ENCODE data around the gene CEP78.
"Not testable (repeated sequence)": the region's sequence is repeated elsewhere in the genome, so short reads cannot be mapped to it uniquely, and the experiment has no call there.

Gene CEP78

DNA sequence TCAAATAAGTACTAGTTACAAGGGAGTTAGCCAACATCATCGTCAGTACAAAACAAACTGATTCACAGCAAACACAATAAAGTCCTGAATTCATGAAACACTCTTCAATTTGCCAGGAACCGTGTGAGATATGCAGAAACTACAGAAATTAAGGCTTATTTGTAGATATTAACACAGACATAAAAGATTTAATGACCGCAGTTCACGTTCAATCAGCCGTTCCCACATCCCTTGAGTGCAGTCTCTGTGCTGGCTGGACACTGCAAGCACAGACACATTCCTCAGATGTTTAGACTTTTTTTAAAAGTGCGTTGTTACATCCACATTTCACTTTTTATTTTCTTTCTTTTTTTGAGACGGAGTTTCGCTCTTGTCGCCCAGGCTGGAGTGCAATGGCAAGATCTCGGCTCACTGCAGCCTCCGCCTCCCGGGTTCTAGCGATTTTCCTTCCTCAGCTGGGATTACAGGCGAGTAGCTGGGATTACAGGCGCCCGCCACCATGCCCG, 566 bp upstream of the CEP78 start:
- no peak for DNase-seq

DNA sequence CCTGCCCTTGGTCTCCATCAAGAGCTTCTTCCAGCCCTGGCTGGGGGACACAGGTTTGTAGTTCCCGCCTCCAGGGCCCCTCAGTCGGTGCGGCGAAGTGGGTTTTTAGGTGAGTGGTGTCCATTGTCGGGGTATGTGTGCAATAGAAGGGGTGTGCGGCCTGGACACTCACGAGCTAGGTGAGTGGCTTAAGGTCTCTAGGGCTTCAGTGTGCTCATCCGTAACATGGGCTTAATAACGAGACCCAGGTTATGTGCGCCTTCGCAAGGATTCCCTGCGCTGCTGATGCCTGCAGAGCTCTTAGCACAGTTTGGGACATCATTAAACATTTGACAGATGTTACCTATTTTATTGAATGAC, 656 bp downstream of the CEP78 start:
- DNase-seq, result no peak

DNA sequence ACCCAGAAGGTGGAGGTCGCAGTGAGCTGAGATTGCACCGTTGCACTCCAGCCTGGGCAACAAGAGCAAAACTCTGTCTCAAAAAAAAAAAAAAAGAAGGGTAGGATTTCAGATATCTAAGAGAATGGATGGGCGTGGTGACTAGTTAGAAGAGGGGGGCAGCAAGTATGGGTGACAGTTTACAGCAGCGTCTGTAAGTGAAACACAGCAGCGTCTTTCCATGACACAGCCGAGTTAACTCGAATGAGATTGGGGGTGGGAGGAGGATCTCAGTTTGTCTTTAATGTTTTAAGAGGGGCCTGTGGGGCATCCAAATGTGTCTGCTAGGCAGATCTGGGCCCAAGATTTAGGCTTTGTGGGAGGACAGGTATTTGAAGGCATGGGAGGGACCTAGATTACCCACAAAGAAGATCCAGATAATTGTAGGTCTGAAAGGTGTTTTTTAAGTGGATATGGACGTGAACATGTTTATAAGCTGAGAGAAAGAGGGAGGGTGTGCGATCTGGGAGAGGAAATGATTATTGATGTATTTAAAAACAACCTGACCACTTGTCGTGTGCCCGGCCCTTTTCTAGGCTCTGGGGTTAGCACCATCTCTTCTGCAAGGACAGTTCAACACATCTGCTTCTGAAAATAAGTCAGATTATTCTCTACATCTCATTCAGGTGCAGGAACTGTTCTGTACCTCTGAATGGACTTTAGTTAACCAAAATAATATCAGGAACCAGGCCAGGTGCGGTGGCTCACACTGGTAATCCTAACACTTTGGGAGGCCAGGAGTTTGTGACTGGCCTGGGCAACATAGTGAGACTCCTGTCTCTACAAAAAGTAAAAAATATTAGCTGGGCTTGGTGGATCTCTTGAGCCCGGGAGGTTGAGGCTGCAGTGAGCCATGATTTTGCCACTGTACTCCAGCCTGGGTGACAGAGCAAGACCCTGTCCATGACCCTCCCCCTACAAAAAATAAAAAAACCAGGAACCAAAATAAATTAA, 2.5 kb downstream of the CEP78 start:
- no peak for DNase-seq

DNA sequence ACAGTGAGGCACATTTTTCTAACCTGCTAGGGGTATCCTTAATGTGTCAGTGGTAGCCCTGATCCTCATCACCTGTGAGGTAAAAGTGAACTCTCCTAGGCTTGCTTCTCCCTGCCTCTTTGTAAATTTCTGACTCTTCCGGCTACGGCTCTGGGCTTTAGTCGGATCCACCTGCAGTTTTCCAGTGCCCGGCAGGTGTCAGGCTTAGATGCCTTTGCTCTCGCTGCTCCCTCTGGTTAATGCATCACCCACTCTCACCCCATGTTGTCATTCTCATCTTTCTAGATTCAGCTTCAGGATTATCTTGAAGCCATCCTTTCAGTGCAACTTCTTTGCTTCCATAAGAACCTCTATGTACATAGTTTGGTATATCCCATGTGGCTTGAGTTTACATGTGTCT, 3.6 kb downstream of the CEP78 start:
- DNase-seq, result no peak

DNA sequence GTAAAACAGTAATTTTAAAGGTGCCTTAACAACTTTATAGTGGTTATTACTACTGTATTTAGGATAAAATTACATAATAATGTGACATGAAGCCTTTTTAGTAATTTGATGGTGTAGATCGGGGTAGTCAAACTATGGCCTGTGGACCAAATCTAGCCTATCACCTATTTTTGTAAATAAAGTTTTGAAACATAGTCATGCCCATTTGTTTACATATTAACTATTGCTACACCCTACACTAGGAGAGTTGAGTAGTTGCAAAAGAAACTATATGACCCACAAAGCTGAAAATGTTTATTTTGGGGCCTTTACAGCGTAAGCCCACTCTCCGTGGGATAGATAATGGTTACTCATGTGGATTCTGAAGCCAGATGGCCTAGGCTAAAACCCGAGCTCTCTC, 6.2 kb downstream of the CEP78 start:
- no peak for DNase-seq

DNA sequence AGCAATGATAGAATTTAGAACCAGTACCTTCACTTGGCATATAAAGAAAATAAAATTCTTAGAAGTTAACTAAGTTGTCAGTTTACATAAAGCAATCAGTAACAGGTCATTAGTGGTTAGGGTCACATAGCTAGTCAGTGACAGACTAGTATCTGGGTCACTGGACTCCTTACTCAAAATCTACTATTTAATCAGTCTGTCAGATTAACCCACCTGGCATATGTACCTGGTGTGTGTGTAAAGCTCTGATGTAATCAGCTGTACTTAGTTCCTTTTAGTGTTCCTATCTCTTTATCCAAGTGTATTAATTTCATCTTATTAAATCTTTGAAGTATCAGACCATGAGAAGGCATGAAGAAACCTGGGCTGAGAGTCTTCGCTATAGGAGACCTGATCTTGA, 7.3 kb downstream of the CEP78 start:
- no peak for DNase-seq

DNA sequence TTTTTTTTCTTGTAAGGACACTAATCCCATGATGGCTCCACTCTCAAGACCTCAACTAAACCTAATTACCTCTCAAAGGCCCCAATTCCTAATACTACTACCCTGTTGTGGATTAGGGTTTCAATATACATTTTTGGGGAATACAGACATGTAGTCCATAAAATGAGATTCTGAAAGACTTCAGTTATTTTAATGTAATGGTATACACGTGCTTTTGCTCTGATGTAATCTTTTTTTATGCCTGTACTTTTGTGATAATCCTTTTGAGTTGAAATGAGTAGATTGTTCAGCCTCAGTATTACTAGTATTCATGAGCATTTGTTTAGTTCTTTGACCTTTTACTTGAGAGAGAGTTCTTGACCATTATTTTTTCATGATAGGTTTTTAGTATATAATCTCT, 9.5 kb downstream of the CEP78 start:
- DNase-seq, result no peak

DNA sequence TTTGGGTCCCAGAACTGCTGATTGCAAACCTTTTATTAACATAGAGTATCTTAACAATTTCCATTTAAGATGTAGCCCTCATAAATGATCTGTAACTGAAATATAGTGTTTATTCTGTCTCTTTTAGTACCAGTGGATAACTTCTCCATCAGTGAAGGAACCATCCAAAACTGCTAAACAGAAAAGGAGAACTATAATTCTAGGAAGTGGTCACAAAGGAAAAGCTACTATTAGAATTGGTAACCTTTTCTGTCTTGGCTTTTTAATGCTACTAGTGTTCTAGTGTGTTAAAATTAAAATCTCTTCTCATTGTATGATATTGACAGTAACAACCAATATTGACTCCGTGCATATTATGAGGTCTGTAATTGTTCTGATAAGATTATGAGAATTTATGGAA, 12.8 kb downstream of the CEP78 start:
- no peak for DNase-seq

DNA sequence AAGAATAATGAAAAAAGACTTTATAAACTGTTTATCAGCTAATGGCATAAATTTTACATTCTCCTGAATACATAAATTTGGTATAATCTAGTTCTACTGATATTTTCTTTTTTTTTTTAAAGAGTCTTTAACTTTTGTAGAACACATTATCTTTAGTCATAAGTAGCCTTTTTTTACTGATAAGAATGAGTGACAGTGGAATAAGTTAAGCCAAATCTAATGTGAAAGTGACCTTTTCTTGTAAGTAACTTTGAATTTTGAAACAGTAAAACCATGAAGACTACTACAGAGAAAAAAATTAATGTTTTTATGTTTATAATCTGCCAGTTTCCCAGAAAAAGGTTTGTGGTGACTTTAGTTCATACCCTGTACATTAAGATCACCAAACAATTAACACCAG, 13.7 kb downstream of the CEP78 start:
- DNase-seq, result no peak

DNA sequence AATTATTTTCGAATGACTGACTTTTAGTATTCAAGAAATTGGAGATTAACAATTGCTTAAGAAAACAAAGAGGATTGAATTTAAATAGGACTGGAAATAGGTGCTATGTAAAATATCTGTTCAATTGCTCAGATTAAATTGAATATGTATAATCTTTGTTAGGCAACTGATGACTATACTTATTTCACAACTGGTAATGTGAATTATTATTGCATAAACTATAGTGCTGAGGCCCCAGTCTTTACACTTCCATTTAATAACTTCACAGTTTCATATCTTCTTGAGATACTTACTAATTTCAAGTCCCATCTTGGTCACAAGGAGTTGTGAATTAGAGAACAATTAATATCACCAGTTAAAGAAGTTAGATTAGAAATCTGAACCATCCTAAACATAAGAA, 16.7 kb downstream of the CEP78 start:
- no peak for DNase-seq

DNA sequence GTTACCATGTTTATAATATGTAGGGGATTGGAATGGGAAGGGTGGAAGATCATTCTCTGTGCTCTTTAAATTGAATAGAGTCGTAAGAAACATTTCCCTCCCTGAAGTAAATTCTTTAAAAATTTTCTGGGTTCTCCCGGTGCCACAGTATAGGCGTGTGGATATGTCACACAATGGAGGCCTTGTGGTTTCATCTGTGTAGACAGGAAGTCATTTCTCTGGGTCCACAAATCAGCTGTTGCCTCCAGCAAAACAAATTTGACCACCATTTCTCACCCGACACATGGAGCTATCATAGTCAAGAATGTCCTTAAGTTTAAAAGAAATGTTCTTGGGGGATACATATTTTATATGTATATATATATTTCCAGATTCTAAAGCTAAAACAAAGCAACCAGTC, 17.4 kb downstream of the CEP78 start:
- DNase-seq, result no peak

DNA sequence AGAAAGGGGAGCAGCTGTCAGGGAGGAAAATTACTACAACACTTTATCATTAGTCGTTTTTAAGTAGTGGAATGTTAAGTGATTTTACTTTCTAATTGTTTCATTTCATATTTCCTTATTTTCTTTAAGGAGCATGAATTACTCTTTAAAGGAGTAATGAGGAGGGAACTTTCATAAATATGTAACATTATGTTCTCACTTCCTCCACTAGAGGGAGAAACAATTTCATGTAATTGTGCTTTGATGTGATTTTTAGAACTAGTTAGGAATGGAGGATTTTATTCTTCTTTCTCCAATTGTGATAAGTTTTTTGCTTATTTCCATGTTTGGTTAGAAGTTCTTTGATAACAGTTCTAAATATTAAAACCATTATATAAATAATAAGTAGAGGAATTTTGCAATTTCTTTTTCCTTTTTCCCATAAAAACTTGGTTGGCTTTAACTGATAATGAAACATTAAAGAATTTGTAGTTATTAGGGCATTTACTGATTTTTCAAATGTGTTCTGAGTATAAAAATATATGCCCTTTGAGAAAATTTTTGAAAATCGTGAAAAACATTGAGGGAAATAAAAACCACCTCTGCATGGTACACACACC, 25.6 kb downstream of the CEP78 start:
- no peak for DNase-seq

DNA sequence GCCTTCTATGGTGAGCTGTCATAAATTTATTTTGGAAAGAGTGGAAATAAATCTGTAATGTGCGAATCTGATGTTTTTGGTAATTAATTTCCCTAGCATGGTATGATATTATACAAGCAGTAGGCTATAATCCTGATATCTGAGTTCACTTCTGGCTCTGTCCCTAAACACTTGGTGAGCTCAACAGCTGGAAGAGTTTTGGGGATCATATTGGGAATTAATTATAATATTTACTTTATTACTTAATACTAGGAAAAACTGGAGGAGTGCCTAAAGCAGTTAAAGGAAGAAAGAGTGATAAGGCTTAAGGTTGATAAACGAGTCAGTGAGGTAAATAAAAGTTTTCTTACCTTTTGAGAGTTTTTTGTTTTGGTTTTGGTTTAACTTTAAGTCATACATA, 26.8 kb downstream of the CEP78 start:
- no peak for DNase-seq

DNA sequence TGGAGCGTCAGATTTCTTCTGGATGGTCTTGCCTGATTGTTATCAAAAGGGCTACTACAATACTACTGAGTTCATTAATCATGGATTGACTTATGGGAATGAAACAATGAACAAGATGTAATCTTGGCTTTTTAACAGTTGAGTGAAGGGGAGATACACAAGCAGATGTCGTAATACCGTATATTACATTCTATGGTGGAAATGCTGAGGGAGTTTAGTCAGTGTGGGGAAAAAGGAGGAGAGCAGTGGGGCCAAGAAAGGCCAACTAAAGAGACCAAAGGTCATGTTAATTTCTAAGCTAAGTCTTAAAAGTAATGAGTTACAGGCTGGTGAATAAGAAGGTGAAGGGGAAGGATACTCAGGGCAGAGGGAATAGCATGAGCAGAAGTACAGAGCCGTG, 32.0 kb downstream of the CEP78 start:
- no peak for DNase-seq

DNA sequence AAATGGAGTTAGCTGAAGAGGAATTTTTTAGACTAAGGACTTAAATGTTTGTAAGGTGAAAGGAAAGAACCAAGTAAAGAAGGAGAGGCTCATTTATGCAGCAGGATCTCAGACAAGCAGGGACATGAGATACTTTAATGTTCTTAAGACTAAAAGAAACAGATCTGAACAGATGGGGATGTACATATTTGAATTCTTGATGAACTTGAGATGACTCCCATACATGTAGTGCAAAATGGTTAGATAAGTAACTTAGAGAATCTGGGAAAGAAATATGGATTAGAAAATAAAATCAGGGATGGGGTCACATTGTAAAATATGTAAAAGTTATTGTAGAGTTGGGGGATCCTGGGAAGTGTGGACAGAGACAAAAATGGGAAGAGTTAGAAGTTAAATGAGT, 33.9 kb downstream of the CEP78 start:
- DNase-seq, result no peak

DNA sequence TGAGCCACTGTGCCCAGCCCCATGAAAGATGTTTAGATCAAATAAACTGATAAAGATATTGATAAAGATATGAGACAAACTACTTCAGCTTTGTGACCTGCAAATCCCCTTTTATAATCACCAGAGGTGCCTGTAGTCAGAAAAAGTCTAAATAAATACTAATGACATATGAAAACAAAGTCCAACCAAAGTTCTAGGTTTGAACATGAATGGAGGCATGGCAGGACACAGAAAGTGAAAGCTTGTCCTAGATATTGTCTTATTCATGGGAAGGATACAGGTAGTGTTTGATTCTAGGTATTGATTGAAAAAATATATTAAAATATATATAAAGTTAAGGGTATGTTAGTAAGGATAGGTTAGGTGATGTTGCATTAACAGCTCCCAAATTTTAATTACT, 36.4 kb downstream of the CEP78 start:
- no peak for DNase-seq

DNA sequence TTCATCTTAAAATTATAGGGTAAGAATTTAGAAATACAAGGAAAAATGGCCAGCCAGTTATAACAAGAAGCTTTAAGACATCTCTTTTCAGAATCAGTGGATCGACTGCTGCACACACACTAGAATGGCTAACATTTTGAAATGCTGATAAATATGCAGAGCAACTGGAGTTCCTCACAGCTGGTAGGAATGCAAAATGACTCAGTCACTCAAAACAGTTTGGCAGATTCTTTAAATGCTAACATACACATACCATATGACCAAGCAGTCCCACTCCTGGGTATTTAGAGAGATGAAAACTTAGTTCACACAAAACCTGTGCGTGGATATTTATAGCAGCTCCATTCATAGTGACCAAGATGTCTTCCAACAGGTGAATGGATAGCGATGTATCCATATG, 37.9 kb downstream of the CEP78 start:
- no peak for DNase-seq

DNA sequence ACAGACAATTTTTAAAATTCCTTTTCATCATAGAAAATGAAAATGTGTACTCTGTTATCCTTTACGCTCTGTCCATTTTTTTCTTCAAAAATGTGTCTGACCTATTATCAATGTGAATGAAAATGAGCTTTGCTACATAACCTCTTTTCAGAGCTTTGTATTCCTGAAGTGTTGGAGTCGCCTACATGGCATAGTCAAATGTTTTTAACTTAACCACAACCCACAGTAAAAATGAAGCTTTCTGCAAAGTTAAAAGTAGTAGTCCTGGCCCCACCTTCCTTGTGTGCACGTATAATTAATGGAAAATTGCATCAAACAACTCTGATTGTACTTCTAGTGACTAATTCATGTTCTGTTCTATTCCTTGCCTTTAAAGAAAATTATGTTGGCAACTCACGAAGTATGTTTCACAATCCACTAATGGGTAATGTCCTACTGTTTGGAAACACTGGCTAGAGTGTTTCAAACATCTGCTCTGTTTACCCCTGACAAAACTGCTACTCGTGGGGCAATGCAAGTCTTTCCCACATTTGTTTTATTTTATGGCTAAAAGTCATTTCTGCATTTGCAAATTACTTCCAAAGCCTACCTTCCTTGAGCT, 42.4 kb downstream of the CEP78 start:
- no peak for DNase-seq

DNA sequence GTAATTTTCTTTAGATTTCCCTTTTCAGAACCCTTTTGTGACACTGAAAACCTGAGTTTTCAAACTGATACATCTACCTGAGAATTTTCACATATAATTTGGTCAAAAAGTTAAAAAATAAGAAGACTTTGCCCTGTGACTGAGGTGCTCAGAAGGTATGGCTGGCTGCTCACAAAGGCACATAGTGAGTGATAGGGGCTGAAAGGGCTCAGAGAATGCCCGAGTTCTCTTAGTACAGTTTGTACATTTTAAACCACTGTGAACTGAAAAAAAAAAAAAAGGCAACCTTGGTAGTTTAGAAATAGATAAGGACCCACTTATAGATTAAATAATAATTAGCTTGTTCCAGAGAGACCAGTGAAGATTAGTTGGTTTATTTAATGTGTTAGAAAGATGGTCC, 42.9 kb downstream of the CEP78 start:
- no peak for DNase-seq

DNA sequence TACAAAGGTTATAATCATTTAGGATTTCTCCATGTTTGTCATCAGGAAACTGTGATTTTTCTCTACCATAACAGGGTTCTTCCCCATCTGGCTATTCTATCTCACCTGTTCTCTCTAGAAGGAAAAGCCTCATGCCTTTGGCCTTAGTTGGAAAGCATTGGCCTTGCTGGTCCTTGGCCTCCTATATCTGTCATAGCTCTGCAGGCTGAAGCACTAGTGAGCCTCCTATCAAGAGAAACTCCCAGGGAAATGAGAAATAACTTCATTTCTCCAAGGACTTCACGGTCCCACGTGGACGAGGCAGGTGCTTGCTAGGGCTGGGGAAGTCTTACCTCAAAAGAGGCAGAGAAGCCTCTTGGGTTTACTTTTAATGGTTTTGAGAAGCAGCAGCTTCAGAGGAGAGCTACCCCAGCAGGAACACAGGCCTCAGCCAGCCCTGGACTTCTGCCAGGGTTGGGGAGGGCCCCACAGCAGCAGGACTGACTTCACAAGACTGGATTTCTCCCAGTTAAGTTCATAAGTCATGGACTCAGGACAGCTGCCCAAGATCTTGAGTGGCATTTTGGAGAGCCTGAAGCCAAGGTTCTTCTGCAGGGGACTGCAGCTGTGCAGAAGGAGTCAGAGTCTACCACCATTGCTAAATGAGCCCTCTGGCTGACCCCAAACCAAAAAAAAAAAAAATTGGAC, 45.2 kb downstream of the CEP78 start:
- DNase-seq, result no peak

DNA sequence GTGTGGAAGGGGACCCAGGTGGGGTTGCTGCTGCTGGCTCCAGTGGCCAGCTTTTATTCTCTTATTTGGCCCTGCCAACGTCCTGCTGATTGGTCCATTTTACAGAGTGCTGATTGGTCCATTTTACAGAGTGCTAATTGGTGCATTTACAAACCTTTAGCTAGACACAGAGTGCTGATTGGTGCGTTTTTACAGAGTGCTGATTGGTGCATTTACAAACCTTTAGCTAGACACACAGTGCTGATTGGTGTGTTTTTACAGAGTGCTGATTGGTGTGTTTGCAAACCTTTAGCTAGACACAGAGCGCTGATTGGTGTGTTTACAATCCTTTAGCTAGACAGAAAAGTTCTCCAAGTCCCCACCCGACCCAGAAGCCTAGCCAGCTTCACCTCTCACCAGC, 48.3 kb downstream of the CEP78 start:
- not testable (repeated sequence) for DNase-seq

DNA sequence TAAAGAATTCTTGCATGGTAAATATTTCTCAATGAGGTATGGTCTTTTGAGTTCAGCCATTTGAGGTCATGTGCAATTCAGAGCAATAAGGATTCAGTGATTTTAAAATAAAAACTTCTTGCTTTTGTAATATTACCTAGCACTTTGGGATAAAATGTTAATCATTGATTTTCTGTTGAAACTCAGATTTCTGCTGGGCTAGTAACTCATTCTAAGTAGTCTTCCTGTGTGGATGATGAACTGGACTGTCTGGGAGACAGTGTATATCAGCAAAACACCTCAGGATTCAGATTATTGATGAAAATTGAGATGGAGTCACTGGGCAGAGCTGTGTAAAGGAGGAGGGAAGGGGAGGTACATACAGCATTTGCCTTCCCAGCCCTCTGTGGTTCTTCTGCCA, 50.2 kb downstream of the CEP78 start:
- no peak for DNase-seq

DNA sequence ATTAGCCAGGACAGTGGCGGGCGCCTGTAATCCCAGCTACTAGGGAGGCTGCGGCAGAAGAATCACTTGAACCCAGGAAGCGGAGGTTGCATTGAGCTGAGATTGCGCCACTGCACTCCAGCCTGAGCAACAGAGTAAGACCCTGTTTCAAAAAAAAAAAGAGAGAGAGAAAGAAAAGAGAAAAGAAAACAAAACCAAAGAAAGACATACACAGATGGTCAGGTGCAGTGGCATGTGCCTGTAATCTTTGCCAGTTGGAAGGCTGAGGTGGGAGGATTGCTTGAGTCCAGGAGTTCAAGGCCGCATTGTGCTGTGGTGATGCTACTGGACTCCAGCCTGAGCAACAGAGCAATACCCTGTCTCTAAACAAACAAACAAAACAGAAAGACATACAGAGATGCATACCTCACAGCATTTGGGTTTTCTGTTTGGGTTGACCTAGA, 51.1 kb downstream of the CEP78 start:
- no peak for DNase-seq
